Embryonic facial prominence (tissue), 1 donor: ENCODE results near the gene RGS9BP.
"Not testable (repeated sequence)": the region's sequence is repeated elsewhere in the genome, so short reads cannot be mapped to it uniquely, and the experiment has no call there.

ENCODE experiments used
- DNase-seq: peaks from one replicate; pipeline ENCODE4 v3.0.0-alpha.2; 2016; ENCODE audit errors: extremely low spot score

Gene RGS9BP

GRCh38 chr19:32695506-32695905 is 19.9 kb downstream of the RGS9BP start:
- not testable (repeated sequence) for DNase-seq

DNA sequence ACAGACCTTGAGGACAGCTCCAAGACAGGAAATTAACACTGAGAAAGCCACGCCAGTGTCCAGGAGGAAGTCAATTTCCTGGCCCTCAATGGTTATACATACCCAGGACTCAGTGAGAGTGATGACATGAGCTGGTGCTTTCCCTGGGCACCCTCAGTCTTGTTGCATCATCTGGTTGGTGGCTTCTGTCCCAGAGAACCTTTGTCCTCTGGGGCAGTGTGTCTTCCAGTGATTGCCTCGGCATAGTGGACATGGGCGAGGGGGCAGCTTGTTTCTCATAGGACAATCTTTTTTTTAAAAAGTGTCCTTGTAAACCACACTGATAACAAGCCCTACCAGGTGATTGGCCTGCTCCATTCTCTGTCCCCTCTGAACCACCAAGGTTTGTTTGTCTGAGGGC is 21.1 kb downstream of the RGS9BP start:
- not testable (repeated sequence) for DNase-seq

GRCh38 chr19:32700129-32700528 is 24.5 kb downstream of the RGS9BP start:
- not testable (repeated sequence) for DNase-seq

GRCh38 chr19:32702010-32702409 is 26.4 kb downstream of the RGS9BP start:
- DNase-seq, result no peak

- DNase-seq, result not testable (repeated sequence)
These were observed 28.4 kb downstream of the RGS9BP start for GRCh38 chr19:32704006-32704405.

DNA sequence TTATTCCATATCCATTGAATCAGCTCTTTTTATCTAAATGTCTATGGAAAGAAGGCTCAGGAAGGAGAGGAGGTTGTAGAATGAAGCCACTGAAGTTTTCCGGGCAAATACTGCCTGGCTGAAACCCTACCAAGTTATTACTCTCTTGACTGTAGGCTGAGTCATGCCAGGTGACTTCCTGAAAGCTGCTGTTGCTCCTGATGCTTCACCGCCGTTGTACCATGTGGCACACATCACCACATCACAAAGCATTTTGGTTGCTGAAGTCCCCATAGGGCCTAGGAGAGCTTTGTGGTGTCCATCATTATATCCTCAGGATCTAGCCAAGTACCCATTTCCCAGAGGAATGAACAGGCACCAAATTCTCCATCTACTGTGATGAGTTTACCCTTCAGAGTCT is 32.8 kb downstream of the RGS9BP start:
- no peak for DNase-seq

- no peak for DNase-seq
These were observed 33.4 kb downstream of the RGS9BP start for GRCh38 chr19:32709032-32709431.

GRCh38 chr19:32711747-32712146 is 36.1 kb downstream of the RGS9BP start:
- DNase-seq, result no peak

DNA sequence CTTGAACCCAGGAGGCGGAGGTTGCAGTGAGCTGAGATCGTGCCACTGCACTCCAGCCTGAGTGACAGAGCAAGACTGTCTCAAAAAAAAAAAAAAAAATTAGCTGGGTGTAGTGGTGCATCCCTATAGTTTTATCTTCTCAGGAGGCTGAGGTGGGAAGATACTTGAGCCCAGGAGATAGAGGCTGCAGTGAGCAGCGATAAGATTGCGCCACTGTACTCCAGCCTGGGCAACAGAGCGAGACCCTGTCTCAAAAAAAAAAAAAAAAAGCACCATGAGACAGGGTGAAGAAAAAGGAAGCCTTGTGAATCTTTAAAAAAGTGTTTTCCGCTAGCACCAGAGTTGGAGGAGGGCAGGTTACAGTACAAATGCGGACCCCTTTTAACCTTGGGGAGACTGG is 40.6 kb downstream of the RGS9BP start:
- DNase-seq, result not testable (repeated sequence)

- DNase-seq, result no peak
These were observed 41.8 kb downstream of the RGS9BP start for GRCh38 chr19:32717496-32717895.

- DNase-seq, result no peak
These were observed 42.6 kb downstream of the RGS9BP start for GRCh38 chr19:32718286-32718685.

- DNase-seq, result no peak
These were observed 44.0 kb downstream of the RGS9BP start, which contains the start of gene TDRD12 for GRCh38 chr19:32719611-32720059. Gene TDRD12 (plus strand): TSS chr19:32719767. CDS start chr19:32720073, 306 bp downstream.

- no peak for DNase-seq
These were observed 44.7 kb downstream of the RGS9BP start for GRCh38 chr19:32720216-32720935.

- no peak for DNase-seq
These were observed 45.2 kb downstream of the RGS9BP start for GRCh38 chr19:32720936-32721250.
